CD4-positive, alpha-beta T cell (primary cell): Measurements from ENCODE around the gene TRO. TPM values are rescaled to one million over a fixed set of nuclear protein-coding genes. Genes with fewer than 3 reads are reported as not detected.

ENCODE experiments used
- ATAC-seq: fragments of 200-7000 bp; cut with Tn5 transposase; one replicate; pipeline ENCODE4 v1.10.0; 2022; ENCODE audit warnings: mild to moderate bottlenecking; ENCODE audit not compliant: poor library complexity
- CTCF ChIA-PET: fragments of 350-600 bp; sonication (Branson Sonifier 250); formaldehyde crosslinking; loops from one replicate; lab custom pipeline; 2021; ENCODE audit warnings: antibody characterized with exemption, inconsistent platforms; lab: Charles Lee
- POLR2A ChIA-PET: fragments of 350-600 bp; sonication (Branson Sonifier 250); formaldehyde crosslinking; loops from one replicate; lab custom pipeline; 2021; ENCODE audit warnings: antibody characterized with exemption, inconsistent platforms; lab: Charles Lee
- DNase-seq, 14 experiments: peaks; one replicate each; pipeline ENCODE4 v3.0.0-alpha.2; 2013 to 2020; ENCODE audit warnings: mixed read lengths in 2 of 14
- H3K27ac ChIP-seq, 2 donors: one replicate each; pipeline versions ENCODE4 v1.5.1 to v1.7.0; 2013; ENCODE audit warnings: low read length in 2 of 2, low read depth in 1 of 2, mild to moderate bottlenecking in 1 of 2
- H3K27me3 ChIP-seq, 2 experiments: 1 replicate in 1 of 2; 2 replicates in 1 of 2; pipeline versions ENCODE4 v1.6.1 to v1.7.0; 2013; ENCODE audit warnings: low read length in 2 of 2, control low read depth in 1 of 2, mild to moderate bottlenecking in 1 of 2, moderate library complexity in 1 of 2; ENCODE audit not compliant: insufficient read depth in 2 of 2, control insufficient read depth in 1 of 2
- H3K36me3 ChIP-seq: one replicate; pipeline ENCODE4 v1.6.1; 2013; ENCODE audit warnings: low read length, control low read depth; ENCODE audit not compliant: insufficient read depth
- H3K4me1 ChIP-seq: one replicate; pipeline ENCODE4 v1.6.1; 2013; ENCODE audit warnings: low read length, control low read depth; ENCODE audit not compliant: insufficient read depth
- H3K4me3 ChIP-seq: one replicate; pipeline ENCODE4 v1.5.1; 2013; ENCODE audit warnings: mild to moderate bottlenecking, low read length, moderate library complexity
- H3K9me3 ChIP-seq, 2 experiments: 1 replicate in 1 of 2; 2 replicates in 1 of 2; pipeline versions ENCODE4 v1.6.1 to v1.7.0; 2013; ENCODE audit warnings: low read length in 2 of 2, mild to moderate bottlenecking in 2 of 2, control low read depth in 1 of 2, moderate library complexity in 1 of 2; ENCODE audit not compliant: control insufficient read depth in 1 of 2, insufficient read depth in 1 of 2
- H3K27ac Mint-ChIP-seq: one replicate; pipeline ENCODE4 v1.8.0; 2020; ENCODE audit warnings: mixed read lengths
- H3K27me3 Mint-ChIP-seq: one replicate; pipeline ENCODE4 v1.8.0; 2021; ENCODE audit warnings: mixed read lengths
- H3K36me3 Mint-ChIP-seq: one replicate; pipeline ENCODE4 v1.8.0; 2021; ENCODE audit warnings: low read depth, mixed read lengths
- H3K4me1 Mint-ChIP-seq: one replicate; pipeline ENCODE4 v1.8.0; 2021; ENCODE audit warnings: low read depth, mixed read lengths
- H3K4me3 Mint-ChIP-seq: one replicate; pipeline ENCODE4 v1.8.0; 2020; ENCODE audit warnings: mild to moderate bottlenecking, mixed read lengths
- H3K9me3 Mint-ChIP-seq: one replicate; pipeline ENCODE4 v1.8.0; 2020; ENCODE audit warnings: mixed read lengths
- intact Hi-C, 2 experiments: fragments of 100-400 bp; cut with DNase I in 1 of 2; cut with micrococcal nuclease in 1 of 2; formaldehyde crosslinking; loops; one replicate each; pipeline versions ENCODE4 v1.15.1 to v1.9.0; 2023 to 2025; cut with DNase I, micrococcal nuclease
- total RNA-seq, 174 experiments: library from RNA in 2 of 174; stranded (reverse) in 2 of 174; gene quantifications; one replicate each; pipeline ENCODE4 v1.2.3 and lab custom pipeline; 2021 to 2026
- TF ChIP-seq, protein P1 (sequence below): fragments of 200-600 bp; IDR thresholded peaks from one replicate; pipeline ENCODE4 v1.8.0; 2022; ENCODE audit warnings: antibody characterized with exemption, mild to moderate bottlenecking

The TRO gene
- total RNA-seq, 2 experiments from 2014 or later, result 1.0 to 2.0 TPM

DNA sequence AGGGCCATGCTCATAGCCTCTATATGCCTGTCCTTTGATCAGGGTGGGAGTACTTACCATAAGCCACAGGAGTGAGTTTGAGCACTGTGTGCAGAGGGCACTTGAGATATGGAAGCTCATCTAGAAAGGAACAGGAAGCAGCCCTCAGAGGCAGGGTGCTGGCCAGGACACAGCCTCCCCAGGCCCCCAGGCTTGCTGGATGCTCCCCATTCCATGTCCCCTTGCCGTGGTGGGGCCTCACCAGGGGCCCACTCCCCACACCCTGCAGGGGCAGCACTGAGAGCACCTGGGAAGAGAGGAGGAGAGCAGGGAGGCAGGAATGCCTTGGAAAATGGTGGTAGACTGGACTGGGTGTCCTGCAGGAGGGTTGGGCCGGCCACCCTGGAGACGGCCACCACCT is 14.3 kb downstream of the TRO start:
- Histone ChIP-seq H3K9me3 (no peaks in the 10 kb centered on the region), H3K36me3 (no peaks in the 10 kb centered on the region), H3K4me3 (no peak overlapping the region), H3K4me1 (no peaks in the 10 kb centered on the region), H3K27ac (no peak overlapping the region), H3K27me3 (no peaks in the 10 kb centered on the region)
- POLR2A ChIA-PET, result no interaction called here
- Mint-ChIP-seq H3K4me3 (no peak overlapping the region), H3K9me3 (no peaks in the 10 kb centered on the region), H3K27ac (no peak overlapping the region), H3K4me1 (no peaks in the 10 kb centered on the region), H3K27me3 (no peaks in the 10 kb centered on the region), H3K36me3 (no peaks in the 10 kb centered on the region)
- ATAC-seq, result no peak
- TF ChIP-seq, protein P1, sequence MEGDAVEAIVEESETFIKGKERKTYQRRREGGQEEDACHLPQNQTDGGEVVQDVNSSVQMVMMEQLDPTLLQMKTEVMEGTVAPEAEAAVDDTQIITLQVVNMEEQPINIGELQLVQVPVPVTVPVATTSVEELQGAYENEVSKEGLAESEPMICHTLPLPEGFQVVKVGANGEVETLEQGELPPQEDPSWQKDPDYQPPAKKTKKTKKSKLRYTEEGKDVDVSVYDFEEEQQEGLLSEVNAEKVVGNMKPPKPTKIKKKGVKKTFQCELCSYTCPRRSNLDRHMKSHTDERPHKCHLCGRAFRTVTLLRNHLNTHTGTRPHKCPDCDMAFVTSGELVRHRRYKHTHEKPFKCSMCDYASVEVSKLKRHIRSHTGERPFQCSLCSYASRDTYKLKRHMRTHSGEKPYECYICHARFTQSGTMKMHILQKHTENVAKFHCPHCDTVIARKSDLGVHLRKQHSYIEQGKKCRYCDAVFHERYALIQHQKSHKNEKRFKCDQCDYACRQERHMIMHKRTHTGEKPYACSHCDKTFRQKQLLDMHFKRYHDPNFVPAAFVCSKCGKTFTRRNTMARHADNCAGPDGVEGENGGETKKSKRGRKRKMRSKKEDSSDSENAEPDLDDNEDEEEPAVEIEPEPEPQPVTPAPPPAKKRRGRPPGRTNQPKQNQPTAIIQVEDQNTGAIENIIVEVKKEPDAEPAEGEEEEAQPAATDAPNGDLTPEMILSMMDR, result no peak
- CTCF ChIA-PET, result no interaction called here
- no peak for DNase-seq
- intact Hi-C loops, result no loop called here

DNA sequence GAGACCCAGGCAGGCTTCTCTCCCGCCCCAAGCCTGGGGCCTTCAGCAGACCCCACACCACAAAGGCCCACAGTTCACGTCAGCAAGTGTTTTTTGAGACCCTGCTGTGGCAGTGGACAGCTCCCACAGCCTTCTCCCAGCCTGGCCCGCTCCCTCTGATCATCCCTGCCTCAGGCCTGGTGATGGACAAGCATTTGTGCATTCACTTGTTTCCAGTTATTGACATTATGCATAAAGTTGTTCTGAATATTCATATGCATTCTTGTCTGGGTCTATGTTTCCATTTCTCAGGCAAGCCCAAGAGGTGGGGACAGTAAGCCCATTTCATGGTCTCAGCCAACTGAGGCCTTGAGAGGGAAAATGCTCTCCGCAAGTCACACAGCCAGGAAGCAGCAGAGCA is 14.7 kb downstream of the TRO start:
- no peak overlapping the region for H3K27ac Mint-ChIP-seq
- H3K36me3 Mint-ChIP-seq, result no peaks in the 10 kb centered on the region
- H3K36me3 ChIP-seq, result no peaks in the 10 kb centered on the region
- intact Hi-C loops, result no loop called here
- H3K4me1 Mint-ChIP-seq, result no peaks in the 10 kb centered on the region
- H3K27me3 Mint-ChIP-seq, result no peaks in the 10 kb centered on the region
- H3K27ac ChIP-seq, result no peak overlapping the region
- ChIA-PET POLR2A (no interaction called here), CTCF (no interaction called here)
- H3K9me3 ChIP-seq, result no peaks in the 10 kb centered on the region
- H3K9me3 Mint-ChIP-seq, result no peaks in the 10 kb centered on the region
- TF ChIP-seq, protein P1, result no peak
- H3K27me3 ChIP-seq, result no peaks in the 10 kb centered on the region
- no peak for ATAC-seq
- H3K4me1 ChIP-seq, result no peaks in the 10 kb centered on the region
- H3K4me3 Mint-ChIP-seq, result no peak overlapping the region
- DNase-seq, result no peak
- H3K4me3 ChIP-seq, result no peak overlapping the region

DNA sequence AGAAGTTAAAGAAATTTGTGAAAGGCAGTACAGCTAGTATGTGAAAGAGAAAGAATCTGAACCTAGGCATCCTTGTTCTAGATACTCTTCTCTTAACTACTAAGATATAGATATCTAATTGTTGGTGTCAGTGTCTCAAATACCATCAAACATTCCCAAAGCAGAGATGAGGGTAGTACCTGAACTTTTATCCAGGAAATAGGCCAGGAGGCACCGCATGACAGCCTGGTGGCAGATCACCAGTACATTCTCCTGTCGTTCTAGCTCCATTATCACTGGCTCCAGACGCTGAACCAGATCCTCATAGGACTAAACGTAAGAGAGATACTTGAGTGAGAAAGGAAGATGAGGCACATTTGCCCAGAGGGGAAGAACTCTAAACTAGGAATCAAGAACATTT is 16.8 kb downstream of the TRO start:
- TF ChIP-seq, protein P1, result no peak

More for the DNA sequence above, 16.8 kb downstream of the TRO start:
- Mint-ChIP-seq H3K4me3 (no peak overlapping the region), H3K36me3 (no peaks in the 10 kb centered on the region), H3K27ac (no peak overlapping the region), H3K9me3 (no peaks in the 10 kb centered on the region), H3K4me1 (no peaks in the 10 kb centered on the region), H3K27me3 (no peaks in the 10 kb centered on the region)
- intact Hi-C loops, result no loop called here
- Histone ChIP-seq H3K27me3 (no peaks in the 10 kb centered on the region), H3K36me3 (no peaks in the 10 kb centered on the region), H3K27ac (no peak overlapping the region), H3K9me3 (no peaks in the 10 kb centered on the region), H3K4me1 (no peaks in the 10 kb centered on the region), H3K4me3 (no peak overlapping the region)
- ChIA-PET CTCF (no interaction called here), POLR2A (no interaction called here)
- DNase-seq, result no peak
- ATAC-seq, result no peak
